ENCODE measurements around the gene ARHGAP26.

The ARHGAP26 gene

GRCh38 chr5:142849880-142850279 lies 79.7 kb downstream of the ARHGAP26 start:
- no peaks in the 10 kb centered on the region for H3K36me3 ChIP-seq (ENCODE audit: control insufficient read depth, low read length)
- no peaks in the 10 kb centered on the region; the same call in 1 of the 2 replicates for H3K27me3 ChIP-seq (ENCODE audit: control insufficient read depth, low read length)
- no peak overlapping the region for H3K4me2 ChIP-seq (ENCODE audit: low read length)
- no peaks in the 10 kb centered on the region for H3F3A ChIP-seq (ENCODE audit: control insufficient read depth, insufficient read depth)
- no peaks in the 10 kb centered on the region for H3K79me2 ChIP-seq (ENCODE audit: control insufficient read depth, low read length)
- no peak for TF ChIP-seq EZH2phosphoT487 (IDR thresholded peaks at IDR 0.05; ENCODE audit: borderline replicate concordance, low read length)
- TF ChIP-seq CTCF (IDR thresholded peaks at IDR 0.05; ENCODE audit: low read depth, low read length, poor library complexity, severe bottlenecking): no peak
- H3K9me3 ChIP-seq (ENCODE audit: control insufficient read depth, insufficient read depth, low read length): no peaks in the 10 kb centered on the region
- H4K20me1 ChIP-seq (ENCODE audit: control insufficient read depth, insufficient read depth, low read depth, low read length): no peaks in the 10 kb centered on the region
- H3K9me2 ChIP-seq (replicated peaks; ENCODE audit: control insufficient read depth, low read length): no peaks in the 10 kb centered on the region
- no peak overlapping the region for H3K27ac ChIP-seq (ENCODE audit: low read depth, low read length)
- no peak overlapping the region for H3K4me3 ChIP-seq (ENCODE audit: low read length)
- H3K4me1 ChIP-seq (ENCODE audit: control insufficient read depth, low read length): peaks cover 16% of the 10 kb centered on the region

- Histone ChIP-seq H3K4me2 (ENCODE audit: low read length) (no peak overlapping the region), H3K27ac (ENCODE audit: low read depth, low read length) (no peak overlapping the region), H3K79me2 (ENCODE audit: control insufficient read depth, low read length) (no peaks in the 10 kb centered on the region), H3K4me3 (ENCODE audit: low read length) (no peak overlapping the region), H3K36me3 (ENCODE audit: control insufficient read depth, low read length) (no peaks in the 10 kb centered on the region), H3K4me1 (ENCODE audit: control insufficient read depth, low read length) (no peaks in the 10 kb centered on the region), H3K9me2 (replicated peaks; ENCODE audit: control insufficient read depth, low read length) (no peaks in the 10 kb centered on the region), H4K20me1 (ENCODE audit: control insufficient read depth, insufficient read depth, low read depth, low read length) (no peaks in the 10 kb centered on the region), H3F3A (ENCODE audit: control insufficient read depth, insufficient read depth) (no peaks in the 10 kb centered on the region), H3K9me3 (ENCODE audit: control insufficient read depth, insufficient read depth, low read length) (no peaks in the 10 kb centered on the region), H3K27me3 (ENCODE audit: control insufficient read depth, low read length) (no peaks in the 10 kb centered on the region)
- no peak for TF ChIP-seq EZH2phosphoT487 (IDR thresholded peaks at IDR 0.05; ENCODE audit: borderline replicate concordance, low read length)
- TF ChIP-seq CTCF (IDR thresholded peaks at IDR 0.05; ENCODE audit: low read depth, low read length, poor library complexity, severe bottlenecking): no peak
Observed at GRCh38 chr5:142851731-142852130, 81.6 kb downstream of the ARHGAP26 start.

GRCh38 chr5:142852416-142853198 lies 82.4 kb downstream of the ARHGAP26 start:
- Histone ChIP-seq H4K20me1 (ENCODE audit: control insufficient read depth, insufficient read depth, low read depth, low read length) (no peaks in the 10 kb centered on the region), H3K9me2 (replicated peaks; ENCODE audit: control insufficient read depth, low read length) (no peaks in the 10 kb centered on the region), H3K27ac (ENCODE audit: low read depth, low read length) (no peak overlapping the region), H3F3A (ENCODE audit: control insufficient read depth, insufficient read depth) (no peaks in the 10 kb centered on the region), H3K9me3 (ENCODE audit: control insufficient read depth, insufficient read depth, low read length) (no peaks in the 10 kb centered on the region), H3K79me2 (ENCODE audit: control insufficient read depth, low read length) (no peaks in the 10 kb centered on the region), H3K4me2 (ENCODE audit: low read length) (no peak overlapping the region), H3K36me3 (ENCODE audit: control insufficient read depth, low read length) (no peaks in the 10 kb centered on the region), H3K27me3 (ENCODE audit: control insufficient read depth, low read length) (no peaks in the 10 kb centered on the region), H3K4me3 (ENCODE audit: low read length) (no peak overlapping the region), H3K4me1 (ENCODE audit: control insufficient read depth, low read length) (no peaks in the 10 kb centered on the region)
- TF ChIP-seq EZH2phosphoT487 (IDR thresholded peaks at IDR 0.05; ENCODE audit: borderline replicate concordance, low read length) (no peak), CTCF (IDR thresholded peaks at IDR 0.05; ENCODE audit: low read depth, low read length, poor library complexity, severe bottlenecking) (no peak)

Data from DOHH2 (cell line).